Measurements from ENCODE around the gene CEBPZ.
"Not testable (repeated sequence)": the region's sequence is repeated elsewhere in the genome, so short reads cannot be mapped to it uniquely, and the experiment has no call there.

Gene CEBPZ, protein sequence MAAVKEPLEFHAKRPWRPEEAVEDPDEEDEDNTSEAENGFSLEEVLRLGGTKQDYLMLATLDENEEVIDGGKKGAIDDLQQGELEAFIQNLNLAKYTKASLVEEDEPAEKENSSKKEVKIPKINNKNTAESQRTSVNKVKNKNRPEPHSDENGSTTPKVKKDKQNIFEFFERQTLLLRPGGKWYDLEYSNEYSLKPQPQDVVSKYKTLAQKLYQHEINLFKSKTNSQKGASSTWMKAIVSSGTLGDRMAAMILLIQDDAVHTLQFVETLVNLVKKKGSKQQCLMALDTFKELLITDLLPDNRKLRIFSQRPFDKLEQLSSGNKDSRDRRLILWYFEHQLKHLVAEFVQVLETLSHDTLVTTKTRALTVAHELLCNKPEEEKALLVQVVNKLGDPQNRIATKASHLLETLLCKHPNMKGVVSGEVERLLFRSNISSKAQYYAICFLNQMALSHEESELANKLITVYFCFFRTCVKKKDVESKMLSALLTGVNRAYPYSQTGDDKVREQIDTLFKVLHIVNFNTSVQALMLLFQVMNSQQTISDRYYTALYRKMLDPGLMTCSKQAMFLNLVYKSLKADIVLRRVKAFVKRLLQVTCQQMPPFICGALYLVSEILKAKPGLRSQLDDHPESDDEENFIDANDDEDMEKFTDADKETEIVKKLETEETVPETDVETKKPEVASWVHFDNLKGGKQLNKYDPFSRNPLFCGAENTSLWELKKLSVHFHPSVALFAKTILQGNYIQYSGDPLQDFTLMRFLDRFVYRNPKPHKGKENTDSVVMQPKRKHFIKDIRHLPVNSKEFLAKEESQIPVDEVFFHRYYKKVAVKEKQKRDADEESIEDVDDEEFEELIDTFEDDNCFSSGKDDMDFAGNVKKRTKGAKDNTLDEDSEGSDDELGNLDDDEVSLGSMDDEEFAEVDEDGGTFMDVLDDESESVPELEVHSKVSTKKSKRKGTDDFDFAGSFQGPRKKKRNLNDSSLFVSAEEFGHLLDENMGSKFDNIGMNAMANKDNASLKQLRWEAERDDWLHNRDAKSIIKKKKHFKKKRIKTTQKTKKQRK

DNA sequence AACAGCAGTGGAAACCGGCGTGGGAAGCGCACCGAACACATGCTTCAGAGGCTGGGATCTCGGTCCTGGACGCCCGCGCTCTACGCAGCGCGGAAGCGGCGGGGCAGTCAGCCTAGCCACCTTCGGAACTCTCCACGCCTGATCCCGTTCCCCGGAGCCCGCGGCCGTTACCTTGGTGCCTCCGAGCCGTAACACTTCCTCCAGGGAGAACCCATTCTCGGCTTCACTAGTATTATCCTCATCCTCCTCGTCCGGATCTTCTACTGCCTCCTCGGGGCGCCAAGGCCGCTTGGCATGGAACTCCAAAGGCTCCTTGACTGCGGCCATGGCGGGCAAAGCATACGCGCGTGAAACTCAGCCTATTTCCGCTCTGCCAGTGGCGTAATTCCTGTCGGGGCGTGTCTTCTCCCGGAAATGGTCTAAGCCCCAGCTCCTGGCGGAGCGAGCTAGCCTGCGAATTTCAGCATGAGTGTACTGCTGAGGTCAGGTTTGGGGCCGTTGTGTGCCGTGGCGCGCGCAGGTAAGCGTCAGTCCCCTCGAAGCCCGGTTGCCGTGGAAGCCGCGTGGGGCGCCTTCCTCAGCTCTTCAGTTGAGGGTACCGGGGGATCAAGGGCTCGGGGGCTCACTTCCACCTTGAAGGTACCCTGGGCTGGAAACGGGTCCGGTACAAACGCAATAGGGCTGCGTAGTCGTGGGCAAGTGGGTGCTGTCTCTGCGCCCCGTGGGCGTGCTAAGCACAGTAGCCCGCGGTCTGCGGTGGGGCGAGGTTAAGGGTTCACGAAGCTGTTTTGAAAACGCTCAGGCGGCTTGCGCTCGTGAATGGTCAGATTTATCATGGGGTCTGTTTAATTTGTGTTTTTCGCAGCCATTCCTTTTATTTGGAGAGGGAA lies at the start of gene CEBPZ, which contains the start of gene NDUFAF7:
Gene CEBPZ (minus strand): TSS at position 356 of the 890 bp plus-strand sequence. CDS start 29 bp downstream, at position 327.
Gene NDUFAF7 (plus strand): TSS at position 418 of the 890 bp plus-strand sequence. CDS start 48 bp downstream, at position 466.
- peak; percentile 91 for DNase-seq

GRCh38 chr2:37276291-37276690 lies 44.9 kb upstream of the CEBPZ start:
- DNase-seq = no peak

GRCh38 chr2:37274359-37274965 lies 43.1 kb upstream of the CEBPZ start:
- no peak for DNase-seq

GRCh38 chr2:37271376-37272067 lies 40.1 kb upstream of the CEBPZ start:
- no peak for DNase-seq

GRCh38 chr2:37268111-37268510 lies 36.7 kb upstream of the CEBPZ start:
- DNase-seq = no peak

GRCh38 chr2:37267685-37268084 lies 36.3 kb upstream of the CEBPZ start:
- no peak for DNase-seq

DNA sequence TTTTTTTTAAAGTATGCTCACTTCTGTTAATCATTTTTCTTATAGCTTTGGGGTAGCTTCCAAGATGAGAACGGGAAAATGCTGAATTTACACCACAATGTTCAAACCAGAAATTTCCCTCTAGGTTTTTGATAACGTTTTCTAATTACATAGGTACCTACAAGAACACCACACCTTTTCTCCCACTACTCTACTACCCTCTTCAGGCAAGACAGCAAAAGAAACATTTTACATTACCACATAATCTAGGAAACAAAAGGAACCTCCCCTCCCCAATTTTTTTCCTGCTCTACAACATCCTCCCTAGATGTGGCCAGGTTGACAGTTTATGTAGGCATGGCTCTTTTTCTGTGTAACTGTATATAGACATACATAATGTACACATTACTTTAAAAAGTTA lies 32.4 kb upstream of the CEBPZ start:
- no peak for DNase-seq

DNA sequence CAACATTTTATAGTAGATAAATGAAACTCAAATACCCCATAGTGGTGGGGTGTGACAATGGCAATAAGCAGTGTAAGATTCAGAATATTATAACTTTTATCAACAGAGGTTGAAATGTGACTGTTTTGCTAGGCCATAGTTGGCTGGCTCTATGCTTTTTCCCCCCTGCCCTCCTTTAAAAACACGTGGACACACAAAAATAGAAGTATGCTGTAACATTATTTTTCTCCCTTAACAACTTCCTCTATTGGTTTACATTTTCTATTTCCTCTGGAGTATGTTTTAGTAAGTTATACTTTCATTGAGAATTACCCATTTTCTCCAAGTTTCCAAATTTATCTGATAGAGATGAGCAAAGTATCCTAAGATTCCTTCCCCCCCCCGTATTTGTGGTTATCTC lies 31.1 kb upstream of the CEBPZ start:
- DNase-seq = no peak

- no peak for DNase-seq
Observed at GRCh38 chr2:37250869-37251740, 19.7 kb upstream of the CEBPZ start.

DNA sequence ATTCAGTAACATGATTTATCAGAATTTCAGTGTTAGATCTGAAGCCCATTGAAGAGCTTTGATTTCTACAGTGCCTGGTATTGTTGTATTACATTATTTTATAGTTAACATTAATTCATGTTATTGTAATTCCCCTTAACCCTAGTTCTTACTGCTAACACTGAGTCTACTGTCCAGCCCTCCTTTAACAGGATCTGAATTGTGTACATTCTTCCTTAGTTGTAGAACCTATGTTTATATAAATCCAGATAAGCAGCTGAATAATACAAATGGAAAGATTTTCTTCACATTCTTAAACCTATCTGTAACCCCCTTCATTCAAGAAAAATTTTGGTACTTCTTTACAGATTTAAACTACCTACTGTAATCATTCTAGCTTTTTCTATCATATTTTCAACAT lies 14.8 kb upstream of the CEBPZ start:
- DNase-seq = no peak

GRCh38 chr2:37244755-37245154 lies 13.4 kb upstream of the CEBPZ start:
- DNase-seq = no peak

- no peak for DNase-seq
Observed at GRCh38 chr2:37244017-37244416, 12.6 kb upstream of the CEBPZ start.

DNA sequence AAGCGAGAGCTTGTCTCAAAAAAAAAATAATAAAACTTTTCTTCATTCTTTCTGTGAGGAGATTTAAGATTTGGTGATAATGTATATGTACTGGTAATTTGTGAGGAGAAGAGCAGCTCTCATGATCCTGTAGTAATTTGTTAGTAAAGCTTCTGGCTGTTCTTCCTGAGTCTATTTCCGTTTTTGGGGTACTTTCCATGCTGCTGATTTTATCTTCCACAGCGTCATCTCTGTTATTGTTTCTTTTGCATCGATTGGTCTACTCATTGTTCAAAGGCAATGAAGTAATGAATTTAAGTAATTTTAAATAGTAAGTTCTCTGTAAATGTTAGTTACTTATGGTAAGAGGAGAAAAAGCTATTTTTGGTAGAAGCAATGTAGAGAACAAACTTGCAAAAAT lies 12.0 kb upstream of the CEBPZ start:
- DNase-seq = no peak

DNA sequence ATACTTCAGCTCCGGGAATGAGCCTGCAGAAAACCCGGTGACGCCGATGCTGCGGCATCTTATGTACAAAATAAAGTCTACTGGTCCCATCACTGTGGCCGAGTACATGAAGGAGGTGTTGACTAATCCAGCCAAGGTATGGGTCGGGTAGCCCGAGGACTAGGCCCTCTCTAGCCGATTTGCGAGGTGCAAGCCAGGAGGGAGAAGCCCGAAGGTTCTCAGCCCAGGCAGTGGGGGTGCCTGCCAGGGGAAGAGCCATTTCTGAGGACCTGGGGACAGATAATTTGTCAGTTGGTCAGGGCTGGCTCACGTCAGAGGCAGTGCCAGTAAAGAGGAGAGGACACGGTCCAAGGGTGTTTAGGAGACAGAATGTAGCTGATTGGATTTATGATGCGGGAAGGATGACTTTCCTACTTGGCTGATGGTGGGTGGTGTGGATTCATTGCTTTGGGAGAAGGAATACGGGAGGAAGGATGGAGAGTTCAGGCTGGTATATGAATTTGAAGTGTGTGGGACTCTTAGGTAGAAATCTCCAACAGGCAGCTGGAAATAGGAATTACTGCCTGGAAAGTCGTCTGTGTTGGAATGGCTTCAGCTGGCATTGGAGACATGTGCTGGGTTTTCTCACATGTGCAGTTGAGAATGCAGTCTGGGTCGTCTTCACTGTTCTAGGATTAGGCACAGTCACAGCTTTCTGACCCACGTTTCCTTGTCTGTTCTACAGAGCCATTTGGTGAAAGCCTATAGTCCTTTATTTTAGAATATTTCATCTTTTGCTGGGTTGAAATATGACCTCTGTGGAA lies 936 bp upstream of the CEBPZ start:
- DNase-seq = peak in 1 of 2 experiments; percentile 6

- peak in 1 of 2 experiments; percentile 8 for DNase-seq
Observed at GRCh38 chr2:37230581-37230980, 815 bp downstream of the CEBPZ start.

DNA sequence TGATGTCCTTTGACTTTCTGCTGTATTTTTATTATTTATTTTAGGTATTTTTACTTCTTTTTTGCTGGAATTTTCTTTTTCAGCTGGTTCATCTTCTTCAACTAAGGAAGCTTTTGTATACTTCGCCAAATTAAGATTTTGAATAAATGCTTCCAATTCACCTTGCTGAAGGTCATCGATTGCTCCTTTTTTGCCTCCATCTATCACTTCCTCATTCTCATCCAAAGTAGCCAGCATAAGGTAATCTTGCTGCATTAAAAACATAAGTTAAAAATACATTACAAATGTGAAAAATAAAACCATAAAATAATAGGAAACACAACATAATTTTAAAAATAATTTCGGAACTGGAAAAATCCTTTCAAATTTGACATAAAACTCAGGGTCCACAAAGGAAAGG lies 2.6 kb downstream of the CEBPZ start:
- DNase-seq = no peak

DNA sequence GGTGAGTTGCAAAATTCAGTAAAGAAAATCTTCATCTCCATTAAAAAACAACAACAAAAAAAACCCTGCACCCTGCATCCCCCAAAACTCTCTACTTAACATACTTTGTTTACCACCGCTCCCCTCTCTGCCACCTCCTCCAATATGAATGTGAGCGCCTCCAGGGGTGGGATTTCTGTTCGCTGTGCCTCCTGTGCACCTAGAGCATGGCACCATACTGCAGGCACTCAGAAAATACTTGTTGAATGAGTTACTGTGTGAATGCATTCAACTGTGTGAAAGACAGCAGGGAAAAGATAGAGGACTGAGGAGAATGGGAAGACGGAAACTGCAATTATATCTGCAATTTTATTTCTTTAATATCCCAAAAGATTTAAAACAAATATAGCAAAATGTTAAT lies 4.5 kb downstream of the CEBPZ start:
- no peak for DNase-seq

DNA sequence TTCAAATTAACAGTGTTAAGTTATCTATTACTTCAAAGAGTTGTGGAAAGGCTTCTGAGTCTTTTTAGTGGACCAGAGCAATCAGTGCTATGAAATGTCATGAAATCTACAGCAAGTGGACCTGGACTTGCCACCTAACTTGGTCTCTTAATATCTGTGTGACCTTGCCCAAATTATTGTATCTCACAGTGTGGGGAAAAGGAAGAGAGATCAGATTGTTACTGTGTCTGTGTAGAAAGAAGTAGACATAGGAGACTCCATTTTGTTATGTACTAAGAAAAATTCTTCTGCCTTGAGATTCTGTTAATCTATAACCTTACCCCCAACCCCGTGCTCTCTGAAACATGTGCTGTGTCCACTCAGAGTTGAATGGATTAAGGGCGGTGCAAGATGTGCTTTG lies 6.3 kb downstream of the CEBPZ start:
- DNase-seq = not testable (repeated sequence)

- DNase-seq = no peak
Observed at GRCh38 chr2:37224063-37224462, 7.3 kb downstream of the CEBPZ start.

Measured in SHP77 (cell line).